Measurements from ENCODE around the gene WWC1.

GRCh38 chr5:168260353-168261226 lies 30.9 kb upstream of the WWC1 start:
- TF ChIP-seq CTCF (conservative IDR thresholded peaks at IDR 0.05), result no peak
- no peak for TF ChIP-seq EZH2 (IDR thresholded peaks at IDR 0.05; ENCODE audit: low read depth)

All from PC-9 (cell line).